Transverse colon (tissue), 4 donors: ENCODE measurements around the gene UBE2Q1. TPM values are rescaled to one million over a fixed set of nuclear protein-coding genes. Genes with fewer than 3 reads are reported as not detected.

Experiments
- DNase-seq: peaks from one replicate; pipeline ENCODE4 v3.0.0-alpha.2; 2019
- H3K27ac ChIP-seq, 4 donors: fragments of 200-600 bp; sonication (generic); 2 replicates each; pipeline ENCODE4 v1.5.1; 2016 to 2018; ENCODE audit warnings: inconsistent platforms in 4 of 4
- H3K27me3 ChIP-seq: fragments of 200-600 bp; sonication (generic); 2 replicates; pipeline ENCODE4 v1.5.1; 2017; ENCODE audit warnings: inconsistent platforms
- H3K36me3 ChIP-seq, 4 donors: fragments of 200-600 bp; sonication (generic); 2 replicates each; pipeline ENCODE4 v1.5.1; 2017 to 2019; ENCODE audit warnings: inconsistent platforms in 4 of 4
- H3K4me1 ChIP-seq, 4 donors: fragments of 200-600 bp; sonication (generic); 2 replicates each; pipeline ENCODE4 v1.5.1; 2017 to 2020; ENCODE audit warnings: inconsistent platforms in 4 of 4
- H3K4me3 ChIP-seq, 4 donors: fragments of 200-600 bp; sonication (generic); 1 replicate in 1 of 4; 2 replicates in 3 of 4; pipeline versions ENCODE4 v1.5.1 to v1.6.1; 2017 to 2019; ENCODE audit warnings: inconsistent platforms in 4 of 4
- H3K9me3 ChIP-seq, 2 donors: fragments of 200-600 bp; sonication (generic); 2 replicates each; pipeline ENCODE4 v1.5.1; 2017 to 2019; ENCODE audit warnings: inconsistent platforms in 2 of 2
- CTCF ChIP-seq, 5 experiments: fragments of 200-600 bp in 3 of 5; fragments of 450-650 bp in 2 of 5; sonication (generic) in 3 of 5; IDR thresholded peaks; 1 replicate in 2 of 5; 2 replicates in 3 of 5; pipeline ENCODE4 v1.5.1; 2016 to 2017; ENCODE audit warnings: antibody characterized with exemption in 5 of 5, inconsistent platforms in 3 of 5, mild to moderate bottlenecking in 2 of 5, moderate library complexity in 1 of 5
- EP300 ChIP-seq: sonication (generic); formaldehyde crosslinking; IDR thresholded peaks from one replicate; pipeline ENCODE4 v1.6.1; 2017; ENCODE audit warnings: antibody characterized with exemption, low read depth
- POLR2A ChIP-seq: fragments of 450-650 bp; IDR thresholded peaks from one replicate; pipeline ENCODE4 v1.6.1; 2016; ENCODE audit warnings: antibody characterized with exemption, mild to moderate bottlenecking, moderate library complexity
- POLR2AphosphoS5 ChIP-seq, 3 donors: sonication (generic); formaldehyde crosslinking; IDR thresholded peaks; one replicate each; pipeline ENCODE4 v1.6.1; 2016; ENCODE audit warnings: antibody characterized with exemption in 3 of 3
- WGBS, 2 donors: methylation state at CpG; one replicate each; pipeline ENCODE4 v1.1.5; 2018; ENCODE audit warnings: low coverage in 1 of 2; 5-methylcytosine and 5-hydroxymethylcytosine counted together
- in situ Hi-C, 4 donors: fragments of 200-750 bp; cut with MboI; loops; one replicate each; pipeline versions ENCODE4 v1.15.0 to v1.15.1; 2017; ENCODE audit warnings: low sequenced_read_pairs in 3 of 4, low pct_ligation_motif_present in 1 of 4, low pct_unique_long_range_greater_than_20kb in 1 of 4
- intact Hi-C: fragments of 100-400 bp; cut with DNase I; formaldehyde crosslinking; loops from one replicate; pipeline ENCODE4 v1.15.1; 2023; ENCODE audit warnings: low total_unique reads
- total RNA-seq, 4 donors: library from RNA; depleted of rRNA; stranded (reverse); fragments of >200 nt; gene quantifications; one replicate each; pipeline ENCODE4 v1.1.0, GENCODE V29; 2016

UBE2Q1 gene
- total RNA-seq, 4 donors from 2014 or later: 10.1 to 33.9 (median 26.6) TPM

- Histone ChIP-seq H3K4me1 (no peaks in the 10 kb centered on the region), H3K27me3 (no peaks in the 10 kb centered on the region), H3K9me3 (no peaks in the 10 kb centered on the region), H3K4me3 (no peak overlapping the region), H3K27ac (no peak overlapping the region), H3K36me3 (peaks cover 0 to 14% (median 2%) of the 10 kb centered on the region in 4 donors)
- intact Hi-C loops (no loop called here), in situ Hi-C loops (loop anchor here in 1 of 4 donors (10.0 kb wide), 1 partner anchor 307 kb away; no protein-coding TSS in a partner anchor)
- WGBS, 2 donors: 71 to 90% methylated on average over 2 to 6 of the region's 6 CpGs
- no peak for DNase-seq
- TF ChIP-seq CTCF (IDR thresholded peaks at IDR 0.05) (no peak), POLR2AphosphoS5 (IDR thresholded peaks at IDR 0.05) (no peak), EP300 (no peak), POLR2A (no peak)
These were observed 19.6 kb upstream of the UBE2Q1 start for GRCh38 chr1:154578058-154578418.

GRCh38 chr1:154577346-154578057 lies 19.0 kb upstream of the UBE2Q1 start:
- Histone ChIP-seq H3K4me1 (no peaks in the 10 kb centered on the region), H3K4me3 (no peak overlapping the region), H3K27ac (no peak overlapping the region), H3K27me3 (no peaks in the 10 kb centered on the region), H3K36me3 (peaks cover 0 to 9% (median 2%) of the 10 kb centered on the region in 4 donors), H3K9me3 (no peaks in the 10 kb centered on the region)
- in situ Hi-C loops (loop anchor here in 1 of 4 donors (10.0 kb wide), 1 partner anchor 307 kb away; no protein-coding TSS in a partner anchor), intact Hi-C loops (no loop called here)
- 80% methylated on average over 7 of the region's 7 CpGs; no CpG with 5 or more reads in 1 of the 2 donors for WGBS, 2 donors
- TF ChIP-seq POLR2A (no peak), EP300 (no peak), POLR2AphosphoS5 (IDR thresholded peaks at IDR 0.05) (no peak), CTCF (IDR thresholded peaks at IDR 0.05) (no peak)
- DNase-seq: no peak

GRCh38 chr1:154575951-154576566 lies 17.6 kb upstream of the UBE2Q1 start:
- no peak for TF ChIP-seq EP300
- no peak for TF ChIP-seq CTCF (IDR thresholded peaks at IDR 0.05)
- TF ChIP-seq POLR2A: no peak
- no peak for TF ChIP-seq POLR2AphosphoS5 (IDR thresholded peaks at IDR 0.05)
- no peaks in the 10 kb centered on the region for H3K27me3 ChIP-seq
- H3K27ac ChIP-seq: no peak overlapping the region
- H3K4me1 ChIP-seq: no peaks in the 10 kb centered on the region
- H3K4me3 ChIP-seq: no peak overlapping the region
- 76 to 80% methylated on average over 2 to 8 of the region's 8 CpGs for WGBS, 2 donors
- no peak for DNase-seq
- no peaks in the 10 kb centered on the region for H3K36me3 ChIP-seq
- intact Hi-C loops: no loop called here
- H3K9me3 ChIP-seq: no peaks in the 10 kb centered on the region
- in situ Hi-C loops: loop anchor here in 1 of 4 donors (10.0 kb wide), 1 partner anchor 309 kb away; no protein-coding TSS in a partner anchor

GRCh38 chr1:154575147-154575927 lies 16.9 kb upstream of the UBE2Q1 start:
- Histone ChIP-seq H3K4me3 (no peak overlapping the region), H3K27ac (no peak overlapping the region), H3K9me3 (no peaks in the 10 kb centered on the region), H3K4me1 (no peaks in the 10 kb centered on the region), H3K27me3 (no peaks in the 10 kb centered on the region), H3K36me3 (no peaks in the 10 kb centered on the region)
- in situ Hi-C loops (loop anchor here in 1 of 4 donors (10.0 kb wide), 1 partner anchor 309 kb away; no protein-coding TSS in a partner anchor), intact Hi-C loops (no loop called here)
- DNase-seq: no peak
- 75 to 84% methylated on average over 6 to 10 of the region's 10 CpGs for WGBS, 2 donors
- no peak for TF ChIP-seq CTCF (IDR thresholded peaks at IDR 0.05)
- no peak for TF ChIP-seq POLR2AphosphoS5 (IDR thresholded peaks at IDR 0.05)
- TF ChIP-seq EP300: no peak
- no peak for TF ChIP-seq POLR2A
